ENCODE measurements around the gene OR6B1. TPM values are rescaled to one million over a fixed set of nuclear protein-coding genes. Genes with fewer than 3 reads are reported as not detected.

OR6B1 gene
- total RNA-seq, 1 experiment from 2014 or later: not detected

- no peak for TF ChIP-seq EMX1 (CRISPR knock-in tag; IDR thresholded peaks at IDR 0.05)
- TF ChIP-seq, protein P1, sequence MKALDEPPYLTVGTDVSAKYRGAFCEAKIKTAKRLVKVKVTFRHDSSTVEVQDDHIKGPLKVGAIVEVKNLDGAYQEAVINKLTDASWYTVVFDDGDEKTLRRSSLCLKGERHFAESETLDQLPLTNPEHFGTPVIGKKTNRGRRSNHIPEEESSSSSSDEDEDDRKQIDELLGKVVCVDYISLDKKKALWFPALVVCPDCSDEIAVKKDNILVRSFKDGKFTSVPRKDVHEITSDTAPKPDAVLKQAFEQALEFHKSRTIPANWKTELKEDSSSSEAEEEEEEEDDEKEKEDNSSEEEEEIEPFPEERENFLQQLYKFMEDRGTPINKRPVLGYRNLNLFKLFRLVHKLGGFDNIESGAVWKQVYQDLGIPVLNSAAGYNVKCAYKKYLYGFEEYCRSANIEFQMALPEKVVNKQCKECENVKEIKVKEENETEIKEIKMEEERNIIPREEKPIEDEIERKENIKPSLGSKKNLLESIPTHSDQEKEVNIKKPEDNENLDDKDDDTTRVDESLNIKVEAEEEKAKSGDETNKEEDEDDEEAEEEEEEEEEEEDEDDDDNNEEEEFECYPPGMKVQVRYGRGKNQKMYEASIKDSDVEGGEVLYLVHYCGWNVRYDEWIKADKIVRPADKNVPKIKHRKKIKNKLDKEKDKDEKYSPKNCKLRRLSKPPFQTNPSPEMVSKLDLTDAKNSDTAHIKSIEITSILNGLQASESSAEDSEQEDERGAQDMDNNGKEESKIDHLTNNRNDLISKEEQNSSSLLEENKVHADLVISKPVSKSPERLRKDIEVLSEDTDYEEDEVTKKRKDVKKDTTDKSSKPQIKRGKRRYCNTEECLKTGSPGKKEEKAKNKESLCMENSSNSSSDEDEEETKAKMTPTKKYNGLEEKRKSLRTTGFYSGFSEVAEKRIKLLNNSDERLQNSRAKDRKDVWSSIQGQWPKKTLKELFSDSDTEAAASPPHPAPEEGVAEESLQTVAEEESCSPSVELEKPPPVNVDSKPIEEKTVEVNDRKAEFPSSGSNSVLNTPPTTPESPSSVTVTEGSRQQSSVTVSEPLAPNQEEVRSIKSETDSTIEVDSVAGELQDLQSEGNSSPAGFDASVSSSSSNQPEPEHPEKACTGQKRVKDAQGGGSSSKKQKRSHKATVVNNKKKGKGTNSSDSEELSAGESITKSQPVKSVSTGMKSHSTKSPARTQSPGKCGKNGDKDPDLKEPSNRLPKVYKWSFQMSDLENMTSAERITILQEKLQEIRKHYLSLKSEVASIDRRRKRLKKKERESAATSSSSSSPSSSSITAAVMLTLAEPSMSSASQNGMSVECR (CRISPR knock-in tag; IDR thresholded peaks at IDR 0.05; ENCODE audit: borderline replicate concordance): no peak
- no peak for TF ChIP-seq ZNF219 (CRISPR knock-in tag; IDR thresholded peaks at IDR 0.05; ENCODE audit: borderline replicate concordance)
- TF ChIP-seq, protein P2, sequence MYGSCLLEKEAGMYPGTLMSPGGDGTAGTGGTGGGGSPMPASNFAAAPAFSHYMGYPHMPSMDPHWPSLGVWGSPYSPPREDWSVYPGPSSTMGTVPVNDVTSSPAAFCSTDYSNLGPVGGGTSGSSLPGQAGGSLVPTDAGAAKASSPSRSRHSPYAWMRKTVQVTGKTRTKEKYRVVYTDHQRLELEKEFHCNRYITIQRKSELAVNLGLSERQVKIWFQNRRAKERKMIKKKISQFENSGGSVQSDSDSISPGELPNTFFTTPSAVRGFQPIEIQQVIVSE (CRISPR knock-in tag; IDR thresholded peaks at IDR 0.05; ENCODE audit: borderline replicate concordance): no peak
- no peak for TF ChIP-seq ZBTB21 (CRISPR knock-in tag; IDR thresholded peaks at IDR 0.05; ENCODE audit: borderline replicate concordance)
Observed at GRCh38 chr7:144026203-144026883, 26.2 kb downstream of the OR6B1 start (continued).

- H3K27ac Mint-ChIP-seq: no peak overlapping the region
- peaks cover 3% of the 10 kb centered on the region; the same call in 1 of the 2 replicates for H3K4me1 Mint-ChIP-seq
- ChIA-PET CTCF (interaction anchor here (1.0 to 1.6 kb wide), 3 partner anchors 101 to 134 kb away, joined by 3 to 7 read pairs (median 3); partner anchors contain the start of gene TCAF1), POLR2A (no interaction called here)
- no peak overlapping the region for H3K4me3 Mint-ChIP-seq
- H3K9me3 Mint-ChIP-seq: no peaks in the 10 kb centered on the region
- H3K36me3 Mint-ChIP-seq: no peaks in the 10 kb centered on the region
- ATAC-seq (no peak), DNase-seq (ENCODE audit: low spot score) (no peak)
- H3K27me3 Mint-ChIP-seq (ENCODE audit: low read depth): no peaks in the 10 kb centered on the region
- TF ChIP-seq ZNF671 (CRISPR knock-in tag; IDR thresholded peaks at IDR 0.05): no peak
- no peak for TF ChIP-seq CREM (CRISPR knock-in tag; IDR thresholded peaks at IDR 0.05)
- no peak for TF ChIP-seq SMAD3 (CRISPR knock-in tag; IDR thresholded peaks at IDR 0.05; ENCODE audit: borderline replicate concordance)
- no peak for TF ChIP-seq ZNF138 (CRISPR knock-in tag; conservative IDR thresholded peaks at IDR 0.05)
- no peak for TF ChIP-seq SMAD4 (CRISPR knock-in tag; IDR thresholded peaks at IDR 0.05)
- TF ChIP-seq CTCF (IDR thresholded peaks at IDR 0.05): 0 out of 2 replicates have a peak, but pooled peaks have one; percentile 13
Observed at GRCh38 chr7:144027070-144027469, 26.9 kb downstream of the OR6B1 start.

DNA sequence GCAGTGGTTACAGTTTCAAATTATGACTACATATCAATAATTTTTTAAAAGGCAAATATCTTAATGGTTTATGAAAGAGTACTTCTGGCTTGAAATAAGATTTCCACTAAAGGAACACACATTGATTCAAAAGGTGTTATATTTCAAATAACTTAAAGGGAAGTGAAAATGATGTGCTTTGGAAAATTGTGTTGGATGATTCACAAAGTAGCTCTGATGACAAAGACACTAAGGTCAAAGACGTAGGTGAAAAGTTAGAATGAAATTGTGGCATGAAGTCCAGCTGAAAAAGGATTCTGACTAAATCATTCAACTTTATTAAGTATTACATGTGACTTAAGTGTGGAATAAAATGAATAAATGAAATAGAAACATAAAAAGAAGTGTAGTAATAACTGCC is 27.9 kb downstream of the OR6B1 start:
- TF ChIP-seq SMAD3 (CRISPR knock-in tag; IDR thresholded peaks at IDR 0.05; ENCODE audit: borderline replicate concordance): no peak
- POLR2A ChIA-PET: no interaction called here
- H3K27me3 Mint-ChIP-seq (ENCODE audit: low read depth): no peaks in the 10 kb centered on the region
- H3K4me3 Mint-ChIP-seq: no peak overlapping the region
- H3K9me3 Mint-ChIP-seq: no peaks in the 10 kb centered on the region
- H3K27ac Mint-ChIP-seq: no peak overlapping the region
- 0 out of 2 replicates have a peak, but pooled peaks cover 3% of the 10 kb centered on the region for H3K4me1 Mint-ChIP-seq
- DNase-seq (ENCODE audit: low spot score) (no peak), ATAC-seq (no peak)
- CTCF ChIA-PET: interaction anchor here (1.0 to 1.6 kb wide), 3 partner anchors 100 to 135 kb away, joined by 3 to 7 read pairs (median 3); partner anchors contain the start of gene TCAF1
- H3K36me3 Mint-ChIP-seq: no peaks in the 10 kb centered on the region

- Mint-ChIP-seq H3K9me3 (no peaks in the 10 kb centered on the region), H3K27me3 (ENCODE audit: low read depth) (no peaks in the 10 kb centered on the region), H3K4me1 (0 out of 2 replicates have a peak, but pooled peaks cover 5% of the 10 kb centered on the region), H3K27ac (no peak overlapping the region), H3K4me3 (no peak overlapping the region), H3K36me3 (no peaks in the 10 kb centered on the region)
- DNase-seq (ENCODE audit: low spot score): no peak
- ChIA-PET POLR2A (no interaction called here), CTCF (interaction anchor here (1.6 kb wide), 1 partner anchor 99 kb away, joined by 7 read pairs; no protein-coding TSS in a partner anchor)
- no peak for ATAC-seq
- TF ChIP-seq ELF4 (CRISPR knock-in tag; IDR thresholded peaks at IDR 0.05; ENCODE audit: low read depth) (no peak), ETV6 (CRISPR knock-in tag; IDR thresholded peaks at IDR 0.05) (no peak), ZNF263 (CRISPR knock-in tag; IDR thresholded peaks at IDR 0.05; ENCODE audit: low read depth) (no peak), TEAD1 (CRISPR knock-in tag; IDR thresholded peaks at IDR 0.05) (no peak)
- TF ChIP-seq, protein P3, sequence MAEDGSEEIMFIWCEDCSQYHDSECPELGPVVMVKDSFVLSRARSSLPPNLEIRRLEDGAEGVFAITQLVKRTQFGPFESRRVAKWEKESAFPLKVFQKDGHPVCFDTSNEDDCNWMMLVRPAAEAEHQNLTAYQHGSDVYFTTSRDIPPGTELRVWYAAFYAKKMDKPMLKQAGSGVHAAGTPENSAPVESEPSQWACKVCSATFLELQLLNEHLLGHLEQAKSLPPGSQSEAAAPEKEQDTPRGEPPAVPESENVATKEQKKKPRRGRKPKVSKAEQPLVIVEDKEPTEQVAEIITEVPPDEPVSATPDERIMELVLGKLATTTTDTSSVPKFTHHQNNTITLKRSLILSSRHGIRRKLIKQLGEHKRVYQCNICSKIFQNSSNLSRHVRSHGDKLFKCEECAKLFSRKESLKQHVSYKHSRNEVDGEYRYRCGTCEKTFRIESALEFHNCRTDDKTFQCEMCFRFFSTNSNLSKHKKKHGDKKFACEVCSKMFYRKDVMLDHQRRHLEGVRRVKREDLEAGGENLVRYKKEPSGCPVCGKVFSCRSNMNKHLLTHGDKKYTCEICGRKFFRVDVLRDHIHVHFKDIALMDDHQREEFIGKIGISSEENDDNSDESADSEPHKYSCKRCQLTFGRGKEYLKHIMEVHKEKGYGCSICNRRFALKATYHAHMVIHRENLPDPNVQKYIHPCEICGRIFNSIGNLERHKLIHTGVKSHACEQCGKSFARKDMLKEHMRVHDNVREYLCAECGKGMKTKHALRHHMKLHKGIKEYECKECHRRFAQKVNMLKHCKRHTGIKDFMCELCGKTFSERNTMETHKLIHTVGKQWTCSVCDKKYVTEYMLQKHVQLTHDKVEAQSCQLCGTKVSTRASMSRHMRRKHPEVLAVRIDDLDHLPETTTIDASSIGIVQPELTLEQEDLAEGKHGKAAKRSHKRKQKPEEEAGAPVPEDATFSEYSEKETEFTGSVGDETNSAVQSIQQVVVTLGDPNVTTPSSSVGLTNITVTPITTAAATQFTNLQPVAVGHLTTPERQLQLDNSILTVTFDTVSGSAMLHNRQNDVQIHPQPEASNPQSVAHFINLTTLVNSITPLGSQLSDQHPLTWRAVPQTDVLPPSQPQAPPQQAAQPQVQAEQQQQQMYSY (CRISPR knock-in tag; IDR thresholded peaks at IDR 0.05): no peak
Observed at GRCh38 chr7:144028547-144028946, 28.4 kb downstream of the OR6B1 start.

All from WTC11 (cell line).